ENCODE data around the gene SLC39A1. TPM values are rescaled to one million over a fixed set of nuclear protein-coding genes. Genes with fewer than 3 reads are reported as not detected.
A peak's percentile ranks its signal among the peaks of the same experiment; 100 is the strongest.

The SLC39A1 gene
- total and polyA plus RNA-seq, 9 of the 15 experiments (the other 6 are each of a cell fraction or from before 2014, with no cell fraction given), result 9.9 to 81.1 (median 62.7) TPM

DNA sequence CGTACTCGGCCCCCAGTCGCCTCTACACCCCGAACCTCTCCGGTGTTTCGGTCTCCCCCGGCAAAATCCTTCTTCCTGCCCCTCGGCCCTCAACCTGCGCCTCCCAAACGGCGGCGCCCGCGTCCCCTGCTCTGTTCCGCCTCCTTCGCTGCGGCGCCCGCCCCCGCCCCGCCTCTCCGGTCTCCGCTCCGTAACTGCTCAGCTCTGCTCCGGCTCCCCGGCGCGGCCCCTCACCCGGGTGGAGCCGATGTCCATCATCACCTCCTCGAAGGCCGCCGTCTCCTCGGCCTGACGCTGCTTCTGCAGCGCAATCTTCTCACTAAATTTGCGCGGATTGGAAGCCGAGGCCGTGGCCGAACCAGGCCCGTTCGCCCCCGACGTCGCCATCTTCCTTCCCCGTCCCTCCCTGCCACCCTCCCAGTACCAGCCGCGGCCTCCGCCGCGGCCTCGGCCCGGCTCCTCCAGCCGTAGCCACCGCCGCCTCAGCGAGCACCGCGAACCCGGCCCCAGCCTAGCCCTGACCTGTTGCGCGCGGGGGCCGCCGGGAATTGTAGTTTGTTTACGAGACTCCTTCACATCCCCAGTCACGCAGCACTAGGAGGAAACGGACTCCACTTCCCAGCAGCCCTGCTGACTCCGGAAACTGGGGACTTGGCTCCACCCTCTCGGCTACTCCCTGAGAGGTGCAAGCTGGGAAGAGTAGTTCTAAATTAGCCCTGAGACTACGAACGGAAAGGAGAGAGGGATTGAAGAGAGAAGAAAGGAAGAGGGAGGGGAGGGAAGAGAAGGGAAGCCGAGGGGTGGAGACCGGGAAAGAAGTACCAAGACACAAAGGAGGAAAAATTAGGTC lies 5.0 kb downstream of the SLC39A1 start, which contains the start of gene CRTC2 (continued):
- TF ChIP-seq RNF2 (IDR thresholded peaks at IDR 0.05) (0 out of 2 replicates have a peak, but pooled peaks have one; percentile 63), U2AF1 (optimal IDR thresholded peaks at IDR 0.05; ENCODE audit: low read depth, low read length) (no peak), IFI16 (CRISPR knock-in tag; IDR thresholded peaks at IDR 0.05) (no peak), SIN3B (IDR thresholded peaks at IDR 0.05; ENCODE audit: low read depth) (peak; percentile 30; the same call in 1 of the 2 replicates), TAF9B (IDR thresholded peaks at IDR 0.05; ENCODE audit: partially characterized antibody) (no peak), HNRNPH1 (optimal IDR thresholded peaks at IDR 0.05; ENCODE audit: low read depth, low read length) (no peak), TAF15 (IDR thresholded peaks at IDR 0.05; ENCODE audit: low read depth, low read length) (no peak), RBM22 (IDR thresholded peaks at IDR 0.05; ENCODE audit: low read depth, low read length, poor library complexity, severe bottlenecking) (peak; percentile 61), PPARD (CRISPR knock-in tag; IDR thresholded peaks at IDR 0.05) (no peak), HCFC1 (IDR thresholded peaks at IDR 0.05; ENCODE audit: low read depth, low read length) (peak; percentile 100), ZNF347 (CRISPR knock-in tag; IDR thresholded peaks at IDR 0.05; ENCODE audit: low read depth) (no peak), PHF8 (IDR thresholded peaks at IDR 0.05; ENCODE audit: borderline replicate concordance, low read length) (peak; percentile 91; the same call in 1 of the 2 replicates), MBD2 (IDR thresholded peaks at IDR 0.05; ENCODE audit: borderline replicate concordance, low read depth) (peak; percentile 97), MTF1 (CRISPR knock-in tag; IDR thresholded peaks at IDR 0.05; ENCODE audit: borderline replicate concordance) (no peak), SMAD1 (IDR thresholded peaks at IDR 0.05; ENCODE audit: low read depth, low read length, partially characterized antibody) (no peak), SMC3 (conservative IDR thresholded peaks at IDR 0.05; ENCODE audit: insufficient read depth, low read depth, low read length) (no peak), ZBED1 (IDR thresholded peaks at IDR 0.05) (peak; percentile 20; the same call in 1 of the 2 replicates), HNRNPLL (IDR thresholded peaks at IDR 0.05; ENCODE audit: low read depth, low read length, poor library complexity, severe bottlenecking) (peak; percentile 58), ZC3H8 (IDR thresholded peaks at IDR 0.05) (no peak)
- TF ChIP-seq, protein P1, sequence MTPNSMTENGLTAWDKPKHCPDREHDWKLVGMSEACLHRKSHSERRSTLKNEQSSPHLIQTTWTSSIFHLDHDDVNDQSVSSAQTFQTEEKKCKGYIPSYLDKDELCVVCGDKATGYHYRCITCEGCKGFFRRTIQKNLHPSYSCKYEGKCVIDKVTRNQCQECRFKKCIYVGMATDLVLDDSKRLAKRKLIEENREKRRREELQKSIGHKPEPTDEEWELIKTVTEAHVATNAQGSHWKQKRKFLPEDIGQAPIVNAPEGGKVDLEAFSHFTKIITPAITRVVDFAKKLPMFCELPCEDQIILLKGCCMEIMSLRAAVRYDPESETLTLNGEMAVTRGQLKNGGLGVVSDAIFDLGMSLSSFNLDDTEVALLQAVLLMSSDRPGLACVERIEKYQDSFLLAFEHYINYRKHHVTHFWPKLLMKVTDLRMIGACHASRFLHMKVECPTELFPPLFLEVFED (CRISPR knock-in tag; conservative IDR thresholded peaks at IDR 0.05), result peak; percentile 94
- TF ChIP-seq, protein P2, sequence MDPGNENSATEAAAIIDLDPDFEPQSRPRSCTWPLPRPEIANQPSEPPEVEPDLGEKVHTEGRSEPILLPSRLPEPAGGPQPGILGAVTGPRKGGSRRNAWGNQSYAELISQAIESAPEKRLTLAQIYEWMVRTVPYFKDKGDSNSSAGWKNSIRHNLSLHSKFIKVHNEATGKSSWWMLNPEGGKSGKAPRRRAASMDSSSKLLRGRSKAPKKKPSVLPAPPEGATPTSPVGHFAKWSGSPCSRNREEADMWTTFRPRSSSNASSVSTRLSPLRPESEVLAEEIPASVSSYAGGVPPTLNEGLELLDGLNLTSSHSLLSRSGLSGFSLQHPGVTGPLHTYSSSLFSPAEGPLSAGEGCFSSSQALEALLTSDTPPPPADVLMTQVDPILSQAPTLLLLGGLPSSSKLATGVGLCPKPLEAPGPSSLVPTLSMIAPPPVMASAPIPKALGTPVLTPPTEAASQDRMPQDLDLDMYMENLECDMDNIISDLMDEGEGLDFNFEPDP (CRISPR knock-in tag; IDR thresholded peaks at IDR 0.05), result no peak
- TF ChIP-seq, protein P3, sequence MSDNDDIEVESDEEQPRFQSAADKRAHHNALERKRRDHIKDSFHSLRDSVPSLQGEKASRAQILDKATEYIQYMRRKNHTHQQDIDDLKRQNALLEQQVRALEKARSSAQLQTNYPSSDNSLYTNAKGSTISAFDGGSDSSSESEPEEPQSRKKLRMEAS (CRISPR knock-in tag; IDR thresholded peaks at IDR 0.05), result no peak; the same call in none of the 2 replicates
- TF ChIP-seq, protein P4, sequence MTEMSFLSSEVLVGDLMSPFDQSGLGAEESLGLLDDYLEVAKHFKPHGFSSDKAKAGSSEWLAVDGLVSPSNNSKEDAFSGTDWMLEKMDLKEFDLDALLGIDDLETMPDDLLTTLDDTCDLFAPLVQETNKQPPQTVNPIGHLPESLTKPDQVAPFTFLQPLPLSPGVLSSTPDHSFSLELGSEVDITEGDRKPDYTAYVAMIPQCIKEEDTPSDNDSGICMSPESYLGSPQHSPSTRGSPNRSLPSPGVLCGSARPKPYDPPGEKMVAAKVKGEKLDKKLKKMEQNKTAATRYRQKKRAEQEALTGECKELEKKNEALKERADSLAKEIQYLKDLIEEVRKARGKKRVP (CRISPR knock-in tag; IDR thresholded peaks at IDR 0.05), result peak; percentile 66; the same call in 1 of the 2 replicates
- TF ChIP-seq, protein P5, sequence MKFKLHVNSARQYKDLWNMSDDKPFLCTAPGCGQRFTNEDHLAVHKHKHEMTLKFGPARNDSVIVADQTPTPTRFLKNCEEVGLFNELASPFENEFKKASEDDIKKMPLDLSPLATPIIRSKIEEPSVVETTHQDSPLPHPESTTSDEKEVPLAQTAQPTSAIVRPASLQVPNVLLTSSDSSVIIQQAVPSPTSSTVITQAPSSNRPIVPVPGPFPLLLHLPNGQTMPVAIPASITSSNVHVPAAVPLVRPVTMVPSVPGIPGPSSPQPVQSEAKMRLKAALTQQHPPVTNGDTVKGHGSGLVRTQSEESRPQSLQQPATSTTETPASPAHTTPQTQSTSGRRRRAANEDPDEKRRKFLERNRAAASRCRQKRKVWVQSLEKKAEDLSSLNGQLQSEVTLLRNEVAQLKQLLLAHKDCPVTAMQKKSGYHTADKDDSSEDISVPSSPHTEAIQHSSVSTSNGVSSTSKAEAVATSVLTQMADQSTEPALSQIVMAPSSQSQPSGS (CRISPR knock-in tag; IDR thresholded peaks at IDR 0.05), result no peak
